Stimulated activated CD8-positive, alpha-beta memory T cell treated with anti-CD3 and anti-CD28 coated beads, Interleukin-4, amount 100 ng/mL, for 1 hour (primary cell): ENCODE data around the gene DCPS.

Source experiments
- DNase-seq, 2 donors: peaks; one replicate each; pipeline ENCODE4 v3.0.0-alpha.2; 2020; ENCODE audit warnings: low read depth in 2 of 2, low spot score in 1 of 2

The DCPS gene

GRCh38 chr11:126327281-126328000 lies 23.6 kb downstream of the DCPS start:
- no peak for DNase-seq

- DNase-seq: no peak
These were observed 24.1 kb downstream of the DCPS start for GRCh38 chr11:126328001-126328390.

DNA sequence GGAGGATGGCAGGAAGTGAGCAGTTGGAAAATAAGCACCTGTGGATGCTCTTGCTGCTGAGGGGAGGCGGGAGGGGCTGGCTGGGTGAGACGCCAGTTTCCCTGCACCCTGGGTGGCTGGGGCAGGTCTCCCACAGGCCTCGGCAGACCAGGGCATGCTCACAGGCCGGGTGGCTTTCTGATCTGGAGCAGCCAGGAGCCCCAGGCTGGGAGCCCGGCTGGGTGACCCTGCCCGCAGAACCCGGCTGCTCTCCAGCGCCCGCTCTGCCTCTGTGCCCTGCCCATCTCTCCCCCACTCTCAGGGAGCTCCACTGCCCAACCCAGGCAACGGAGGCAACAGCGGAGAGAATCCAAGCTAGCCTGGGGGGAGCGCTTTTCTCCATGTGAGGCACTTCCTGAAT lies 24.6 kb downstream of the DCPS start:
- no peak for DNase-seq

- DNase-seq: no peak
These were observed 25.2 kb downstream of the DCPS start for GRCh38 chr11:126328938-126329643.

DNA sequence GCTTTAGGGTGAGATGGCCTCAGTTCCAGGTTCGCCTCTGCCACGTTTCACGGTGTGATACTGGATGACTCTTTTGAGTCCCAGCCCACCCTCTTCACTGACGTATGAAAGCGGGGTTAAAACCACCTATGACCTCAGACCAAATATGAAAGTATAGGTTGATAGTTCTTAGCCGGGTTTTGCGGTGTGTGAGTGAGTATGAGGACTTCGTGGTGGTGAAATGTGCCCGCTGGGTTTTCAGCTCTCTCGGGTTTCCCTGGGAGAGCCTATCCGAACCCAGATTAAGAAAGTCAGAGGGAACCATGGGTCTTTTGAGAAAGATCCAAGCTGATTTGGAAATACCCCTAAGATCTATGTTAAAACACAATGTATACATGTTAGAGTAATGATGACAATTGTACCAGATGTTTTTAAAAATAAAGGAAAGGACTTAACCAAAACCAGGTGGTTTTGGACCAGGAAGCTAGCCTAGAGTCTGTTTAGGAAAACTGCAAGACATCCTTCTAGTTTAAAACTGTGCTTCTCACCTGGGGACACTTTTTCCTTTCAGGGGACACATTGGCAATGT lies 25.9 kb downstream of the DCPS start:
- DNase-seq: no peak

DNA sequence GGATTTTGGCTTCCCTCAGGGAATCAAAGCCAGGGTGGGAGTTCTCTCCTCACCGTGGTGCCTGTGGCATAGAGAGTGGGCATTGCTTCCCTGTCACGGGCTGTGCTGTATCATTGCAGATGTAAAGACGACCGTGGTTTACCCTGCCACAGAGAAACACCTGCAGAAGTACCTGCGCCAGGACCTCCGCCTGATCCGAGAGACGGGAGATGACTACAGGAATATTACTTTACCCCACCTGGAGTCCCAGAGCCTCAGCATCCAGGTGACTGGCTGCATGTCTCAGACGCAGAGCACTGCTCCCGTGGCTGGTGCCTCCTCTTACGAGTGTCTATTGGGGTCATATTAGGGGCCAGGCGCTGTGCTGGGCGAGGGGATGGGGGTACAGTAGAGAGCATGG lies 27.4 kb downstream of the DCPS start:
- no peak for DNase-seq

DNA sequence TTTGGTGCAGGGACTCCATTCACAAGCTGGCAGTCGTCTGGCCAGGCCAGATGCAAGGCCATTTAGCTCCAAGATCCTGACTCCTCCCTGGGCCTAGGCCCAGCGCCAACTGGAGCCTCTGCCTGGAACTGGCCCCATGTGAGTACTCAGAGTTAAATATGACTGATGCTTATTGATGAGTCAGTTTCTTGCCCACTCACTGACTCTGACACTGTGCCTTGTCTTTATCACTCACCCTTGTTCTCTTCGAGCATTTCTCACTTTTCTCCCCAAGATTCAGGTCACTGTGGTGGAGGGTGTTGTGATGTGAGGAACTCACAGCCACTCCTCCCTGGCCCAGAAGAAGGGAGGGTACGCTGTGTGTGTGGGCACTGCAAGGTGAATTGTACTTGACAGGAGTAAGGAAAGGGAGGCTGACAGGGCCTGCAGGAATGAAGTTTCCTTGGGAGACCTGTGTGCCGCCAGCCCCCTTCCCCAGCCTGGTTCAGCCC lies 28.4 kb downstream of the DCPS start:
- no peak for DNase-seq

- DNase-seq: no peak
These were observed 29.3 kb downstream of the DCPS start for GRCh38 chr11:126333142-126333541.

- no peak for DNase-seq
These were observed 31.0 kb downstream of the DCPS start for GRCh38 chr11:126334659-126335462.

DNA sequence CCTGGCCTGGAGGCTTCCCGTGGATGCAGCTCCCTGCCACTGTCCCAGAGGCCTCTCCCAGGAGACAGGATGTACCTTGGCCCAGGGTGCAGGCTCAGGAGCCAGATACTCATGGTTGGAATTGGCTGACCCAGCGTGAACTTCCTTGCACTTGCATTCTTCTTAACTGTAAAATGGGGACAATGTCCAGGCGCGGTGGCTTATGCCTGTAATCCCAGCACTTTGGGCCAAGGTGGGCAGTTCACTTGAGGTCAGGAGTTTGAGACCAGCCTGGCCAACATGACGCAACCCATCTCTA lies 31.6 kb downstream of the DCPS start:
- DNase-seq: no peak

- no peak for DNase-seq
These were observed 32.3 kb downstream of the DCPS start for GRCh38 chr11:126336138-126336541.

DNA sequence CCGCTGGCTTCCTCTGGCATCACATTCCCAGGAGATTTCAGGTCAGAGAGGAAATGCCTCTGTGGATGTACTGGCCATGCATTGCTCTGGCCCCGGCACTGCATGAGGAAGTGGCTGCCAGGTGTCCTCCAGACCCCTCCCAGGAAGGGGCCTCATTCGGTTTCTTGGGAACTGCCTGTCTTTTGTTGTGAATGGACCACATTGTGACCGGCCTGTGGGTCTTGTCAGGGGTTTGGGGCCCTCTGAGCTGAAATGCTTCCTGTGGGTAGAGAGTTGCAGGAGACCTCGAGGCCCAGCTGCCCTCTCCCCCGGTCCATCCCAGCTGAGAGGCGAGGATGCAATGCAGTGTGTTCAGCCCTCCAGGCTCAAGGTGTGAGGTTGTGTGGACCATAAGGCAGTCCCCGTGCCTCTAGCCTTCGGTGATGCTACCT lies 32.8 kb downstream of the DCPS start:
- DNase-seq: no peak

GRCh38 chr11:126337126-126337473 lies 33.2 kb downstream of the DCPS start:
- DNase-seq: no peak

- no peak for DNase-seq
These were observed 33.8 kb downstream of the DCPS start for GRCh38 chr11:126337474-126338241.

GRCh38 chr11:126338346-126339055 lies 34.6 kb downstream of the DCPS start:
- DNase-seq: no peak

GRCh38 chr11:126339073-126339862 lies 35.4 kb downstream of the DCPS start:
- no peak for DNase-seq

DNA sequence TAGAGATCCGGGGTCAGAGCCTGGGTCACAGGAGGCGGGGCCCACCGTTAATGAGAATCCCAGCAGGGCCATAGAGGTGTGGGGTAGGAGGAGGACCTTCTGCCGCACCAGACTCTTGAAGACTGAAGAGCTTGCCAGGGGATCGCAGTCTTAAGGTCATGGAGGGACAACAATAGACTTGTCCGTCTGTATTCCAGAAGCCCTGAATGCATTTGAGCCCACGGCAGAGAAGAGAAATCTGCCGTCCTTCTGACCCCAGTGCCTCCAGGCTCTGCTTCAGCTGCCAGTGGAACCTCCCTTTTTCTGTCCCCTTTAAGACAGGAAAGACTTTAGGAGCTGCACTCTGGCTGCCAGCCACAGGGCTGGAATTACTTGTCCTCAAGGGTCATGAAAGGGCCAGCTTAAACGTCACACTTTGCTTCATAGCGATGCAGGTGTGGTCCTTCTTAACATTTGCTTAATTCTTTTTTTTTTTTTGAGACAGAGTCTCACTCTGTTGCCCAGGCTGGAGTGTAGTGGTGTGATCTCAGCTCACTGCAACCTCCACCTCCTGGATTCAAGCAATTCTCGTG lies 36.1 kb downstream of the DCPS start:
- no peak for DNase-seq

DNA sequence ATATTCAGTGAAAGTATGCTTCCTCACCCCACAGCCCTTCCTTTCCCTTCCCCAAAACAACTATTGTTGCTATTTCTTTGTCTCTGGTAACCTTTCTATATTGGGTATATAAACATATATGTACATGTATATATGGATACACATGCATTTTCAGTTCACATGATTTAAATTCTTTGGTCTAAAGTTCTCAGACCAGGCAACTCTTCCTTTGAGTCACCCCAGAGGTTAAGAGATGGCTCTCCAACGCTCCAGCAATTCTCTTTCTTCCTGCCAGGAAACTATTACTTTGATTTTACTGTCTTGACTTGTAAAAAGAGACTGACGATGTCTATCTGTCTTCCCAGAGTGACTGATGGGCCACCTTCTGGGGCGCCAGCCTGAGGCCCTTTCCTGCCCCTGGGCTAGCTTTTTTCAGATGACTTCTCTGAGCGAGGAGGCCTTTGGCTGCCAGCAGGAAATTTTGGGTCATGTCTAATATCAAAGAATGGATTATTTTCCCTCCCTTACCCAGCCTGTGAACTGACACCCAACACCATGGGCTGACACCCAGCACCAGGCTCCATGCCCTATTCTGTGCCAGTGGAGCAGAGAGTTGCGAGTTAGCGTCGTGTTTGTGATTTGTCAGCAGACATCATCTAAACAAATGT lies 37.2 kb downstream of the DCPS start:
- DNase-seq: no peak

- no peak for DNase-seq
These were observed 37.9 kb downstream of the DCPS start for GRCh38 chr11:126341760-126342161.
